ENCODE measurements around the gene HYAL3.
A peak's percentile ranks its signal among the peaks of the same experiment; 100 is the strongest.
"Not testable (repeated sequence)": the region's sequence is repeated elsewhere in the genome, so short reads cannot be mapped to it uniquely, and the experiment has no call there.

Gene HYAL3

DNA sequence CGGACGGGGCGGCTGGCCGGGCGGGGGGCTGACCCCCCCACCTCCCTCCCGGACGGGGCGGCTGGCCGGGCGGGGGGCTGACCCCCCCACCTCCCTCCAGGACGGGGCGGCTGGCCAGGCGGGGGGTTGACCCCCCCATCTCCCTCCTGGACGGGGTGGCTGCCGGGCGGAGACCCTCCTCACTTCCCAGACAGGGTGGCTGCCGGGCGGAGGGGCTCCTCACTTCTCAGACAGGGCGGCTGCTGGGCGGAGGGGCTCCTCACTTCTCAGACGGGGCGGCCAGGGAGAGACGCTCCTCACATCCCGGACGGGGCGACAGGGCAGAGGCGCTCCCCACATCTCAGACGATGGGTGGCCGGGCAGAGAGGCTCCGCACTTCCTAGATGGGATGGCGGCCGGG is 12.8 kb upstream of the HYAL3 start:
- not testable (repeated sequence) for DNase-seq

DNA sequence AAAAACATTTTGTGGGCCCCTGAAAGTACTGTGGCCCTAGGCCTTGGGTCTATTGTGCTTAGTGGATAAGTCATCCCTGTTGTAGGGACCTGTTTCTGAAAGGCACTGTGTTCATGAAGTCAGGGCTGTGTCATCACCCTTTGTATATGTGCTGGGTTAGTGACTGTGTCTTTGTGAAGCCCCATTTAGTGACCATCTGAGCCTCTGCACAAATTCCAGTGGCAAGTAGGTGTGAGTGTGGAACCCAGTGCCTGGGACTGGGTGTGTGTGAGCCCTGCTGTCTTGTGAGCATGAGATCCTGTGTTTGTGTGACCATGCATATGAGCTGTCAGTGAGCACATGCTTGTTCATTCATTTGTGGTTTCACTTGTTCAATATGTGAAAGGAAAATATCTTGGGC is 5.4 kb upstream of the HYAL3 start:
- no peak for DNase-seq

DNA sequence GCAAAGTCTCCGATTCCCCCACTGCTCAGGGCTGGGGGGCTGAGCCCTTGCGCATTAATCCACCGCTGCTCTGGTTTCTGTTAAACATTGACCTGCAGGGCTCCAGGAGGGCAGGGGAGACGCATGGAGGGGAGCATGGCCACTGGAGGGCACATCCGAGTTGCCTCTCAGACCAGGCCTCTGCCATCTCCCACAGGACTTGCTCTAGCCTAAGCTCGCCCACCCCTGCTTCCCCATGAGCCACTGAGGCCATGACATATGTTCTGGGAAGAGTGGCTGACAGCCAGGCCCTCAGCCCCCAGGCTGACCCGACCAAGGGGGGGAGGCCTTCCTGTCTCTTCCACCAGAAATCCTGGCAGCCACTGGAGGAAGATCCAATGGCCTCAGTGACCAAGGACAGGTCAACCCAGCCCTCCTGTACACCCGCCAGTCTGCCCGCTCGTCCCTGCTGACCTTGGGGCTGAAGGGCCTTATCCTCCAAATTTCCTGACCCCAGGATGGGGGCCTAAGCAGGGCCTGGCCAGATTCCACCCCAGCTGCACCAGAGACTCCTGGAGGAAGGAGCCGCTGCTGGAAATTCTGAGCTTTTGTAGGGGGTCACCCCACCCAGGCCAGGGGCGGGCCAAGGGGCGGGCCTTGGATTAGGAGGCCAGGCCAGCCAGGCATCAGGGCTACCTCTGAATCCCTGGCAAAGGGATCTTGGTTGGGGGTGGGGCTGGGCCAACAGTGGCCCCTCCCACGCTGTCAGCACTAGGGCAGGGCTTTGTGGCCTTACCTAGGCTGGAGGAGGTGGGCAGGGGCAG is 4.0 kb upstream of the HYAL3 start, which contains the start of gene HYAL1:
HYAL1 (minus strand) TSS at position 562 of the 803 bp plus-strand sequence. CDS start 618 bp downstream, outside the sequence.
- DNase-seq, result no peak

DNA sequence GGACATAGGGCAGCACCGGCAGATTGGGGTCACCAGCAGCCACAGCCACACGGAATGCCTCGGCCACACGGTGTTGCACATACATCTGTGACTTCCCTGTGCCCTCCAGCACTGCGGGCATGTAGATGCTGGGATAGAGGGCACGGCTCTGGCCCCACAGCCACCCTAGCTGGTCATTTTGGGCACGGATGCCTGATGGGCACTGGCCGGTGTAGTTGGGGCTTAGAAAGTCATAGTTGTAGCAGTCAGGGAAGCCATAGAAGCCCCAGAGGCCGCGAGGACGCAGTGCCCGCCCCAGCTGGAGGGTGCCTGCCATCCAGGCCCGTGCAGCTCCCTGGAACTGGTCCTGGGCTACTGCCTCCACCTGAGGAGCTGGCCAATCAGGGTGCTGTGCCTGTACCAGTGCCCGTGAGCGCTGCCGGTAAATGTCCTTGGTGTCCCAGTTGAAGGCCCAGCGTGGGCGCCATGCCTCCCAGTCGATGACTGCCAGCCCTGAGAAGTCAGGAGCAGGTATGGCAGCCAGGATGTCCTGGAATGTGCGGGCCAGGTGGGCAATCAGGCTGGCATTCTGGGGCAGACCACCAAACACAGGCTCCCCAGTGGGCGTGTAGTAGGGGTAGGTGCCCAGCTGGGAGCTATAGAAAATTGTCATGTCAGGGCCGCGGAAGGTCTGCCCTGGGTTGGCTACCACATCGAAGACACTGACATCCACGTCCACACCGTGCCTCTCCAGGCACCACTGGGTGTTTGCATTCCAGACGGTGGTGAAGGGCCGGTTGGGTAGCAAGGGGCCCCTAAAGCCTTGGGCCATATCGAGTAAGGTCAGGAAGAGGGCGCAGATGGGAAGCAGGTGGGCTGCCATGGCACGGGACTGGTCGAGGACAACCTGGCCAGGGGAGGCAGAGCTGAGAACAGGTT is 3.1 kb upstream of the HYAL3 start:
- no peak for DNase-seq

DNA sequence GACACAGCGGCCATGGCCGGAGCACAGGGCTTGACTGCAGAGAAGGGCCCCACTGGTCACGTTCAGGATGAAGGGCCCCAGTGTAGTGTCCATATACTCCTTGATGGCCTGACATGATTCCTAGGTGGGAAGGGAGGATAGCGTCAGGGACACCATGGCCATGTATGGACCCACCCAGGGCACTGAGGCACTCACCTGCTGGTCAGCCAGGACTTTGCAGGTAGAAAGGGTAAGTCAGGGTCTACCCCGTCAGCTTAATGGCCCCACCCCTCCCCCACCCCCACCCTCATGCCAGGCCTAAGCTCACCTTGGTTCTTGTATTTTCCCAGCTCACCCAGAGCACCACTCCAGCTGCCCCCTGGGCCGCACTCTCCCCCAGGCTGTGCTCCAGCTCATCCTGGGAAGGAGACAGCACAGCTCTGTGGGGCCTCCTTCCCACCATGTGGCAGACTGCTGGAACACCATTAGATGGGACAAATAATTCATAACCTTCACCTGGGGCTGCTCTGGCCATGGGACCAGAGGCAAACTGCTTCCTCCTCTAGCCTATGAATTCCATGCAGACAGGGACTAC is 1.6 kb upstream of the HYAL3 start:
- DNase-seq, result no peak

DNA sequence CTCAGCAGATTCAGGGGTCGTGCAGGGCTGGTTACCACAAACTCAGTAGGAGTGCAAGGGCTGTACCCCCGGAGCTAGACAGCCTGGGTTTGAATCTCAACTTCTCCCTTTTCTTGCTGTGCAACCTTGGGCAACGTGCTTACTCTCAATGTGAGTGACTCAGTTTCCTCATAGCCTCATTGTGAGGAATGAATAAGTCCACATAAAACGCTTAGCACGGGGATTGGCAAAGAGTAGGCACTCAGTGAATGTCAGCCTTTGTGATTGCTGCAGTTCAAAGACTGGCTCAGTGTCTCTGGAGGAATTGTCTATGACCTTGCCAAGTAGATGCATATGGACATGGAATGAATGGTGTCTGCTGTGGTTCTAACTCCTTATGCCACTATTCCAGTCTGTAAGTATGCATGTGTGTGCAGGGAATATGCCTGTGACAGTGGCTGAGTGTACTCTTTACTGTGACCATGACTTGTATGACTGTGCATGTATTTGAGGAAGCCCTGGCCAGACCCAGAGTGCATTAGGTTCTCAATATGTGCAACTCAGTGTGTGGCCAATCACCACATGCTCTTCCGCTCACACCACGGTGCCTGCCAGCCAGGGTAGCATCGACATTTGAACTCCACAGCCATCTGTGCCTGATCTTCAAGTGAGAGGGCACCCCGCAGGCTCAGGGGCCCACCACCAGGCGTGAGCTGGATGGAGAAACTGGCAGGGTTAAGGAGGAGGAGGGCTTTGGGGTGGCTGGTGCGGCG is 900 bp upstream of the HYAL3 start:
- DNase-seq, result no peak

DNA sequence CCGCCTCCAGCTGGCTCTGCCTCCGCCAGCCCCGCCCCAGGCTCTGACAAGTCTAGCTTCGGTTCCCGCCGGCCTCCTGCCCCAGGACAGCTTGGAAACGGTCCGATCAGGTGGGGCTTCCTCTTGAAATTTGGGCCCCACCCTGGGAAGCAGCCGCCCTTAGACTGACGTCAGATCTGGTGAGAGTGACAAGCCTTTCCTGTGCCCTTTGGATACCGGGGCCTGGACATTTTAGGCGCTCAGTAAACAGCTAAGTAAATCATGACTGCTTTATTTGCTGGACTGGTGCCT is 378 bp upstream of the HYAL3 start:
- no peak for DNase-seq

DNA sequence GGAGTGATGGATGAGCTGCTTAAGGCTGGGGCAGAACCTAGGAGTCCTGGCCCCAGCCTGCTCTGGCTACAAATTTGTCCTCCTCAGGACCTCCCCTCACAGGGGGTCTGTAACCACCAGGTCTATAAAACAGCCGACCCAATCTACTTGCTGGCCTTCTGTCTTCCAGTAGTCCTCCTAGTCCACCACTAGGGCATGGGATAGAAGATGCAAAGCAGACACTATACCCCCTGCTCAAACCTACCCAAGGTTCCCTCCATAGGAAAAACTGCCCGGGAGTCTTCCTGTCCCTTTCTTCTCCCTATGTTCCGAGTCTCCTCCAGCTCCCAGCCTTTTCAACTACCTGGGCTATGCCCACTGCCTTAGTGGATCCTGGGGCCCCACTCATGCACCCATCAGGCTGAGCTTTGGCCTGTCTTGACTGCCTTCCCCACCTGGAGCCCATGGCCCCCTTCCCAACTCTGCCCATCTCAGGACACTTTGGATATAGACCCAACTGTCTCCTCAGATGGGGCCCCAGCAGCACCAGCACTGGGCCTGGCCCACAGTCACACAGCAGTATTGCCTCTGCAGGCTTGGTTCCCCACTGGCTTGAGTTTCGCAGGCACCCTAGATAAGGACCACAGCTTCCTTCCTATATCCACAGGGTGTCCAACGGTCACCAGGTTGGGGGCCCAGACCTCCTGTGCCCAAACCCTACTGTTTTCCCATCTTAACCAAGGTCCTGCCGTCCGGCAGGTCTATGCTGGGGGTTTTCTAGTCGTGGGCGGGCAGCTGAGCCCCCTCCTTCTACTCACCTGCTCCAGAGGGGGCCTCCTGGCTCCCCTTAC is 1.1 kb downstream of the HYAL3 start:
- DNase-seq, result no peak

DNA sequence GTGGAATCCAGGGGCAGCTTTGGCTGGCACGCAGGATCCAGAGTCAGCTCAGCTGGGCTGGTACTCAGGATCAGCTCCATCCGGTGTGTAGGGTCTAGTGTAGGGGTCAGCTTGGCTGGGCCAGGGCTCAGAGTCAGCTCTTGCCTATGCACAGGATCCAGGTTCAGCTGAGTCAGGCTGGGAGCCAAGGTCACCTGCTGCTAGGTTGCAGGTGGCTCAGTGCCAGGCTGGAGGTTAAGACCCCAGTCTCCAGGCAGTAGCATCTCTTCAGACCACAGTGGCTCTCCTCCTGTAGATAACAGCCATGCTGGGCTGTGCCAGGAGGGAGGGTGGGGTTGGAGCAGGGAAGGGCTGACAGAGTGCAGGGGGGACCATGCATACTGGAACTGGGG is 1.8 kb downstream of the HYAL3 start:
- DNase-seq, result no peak

DNA sequence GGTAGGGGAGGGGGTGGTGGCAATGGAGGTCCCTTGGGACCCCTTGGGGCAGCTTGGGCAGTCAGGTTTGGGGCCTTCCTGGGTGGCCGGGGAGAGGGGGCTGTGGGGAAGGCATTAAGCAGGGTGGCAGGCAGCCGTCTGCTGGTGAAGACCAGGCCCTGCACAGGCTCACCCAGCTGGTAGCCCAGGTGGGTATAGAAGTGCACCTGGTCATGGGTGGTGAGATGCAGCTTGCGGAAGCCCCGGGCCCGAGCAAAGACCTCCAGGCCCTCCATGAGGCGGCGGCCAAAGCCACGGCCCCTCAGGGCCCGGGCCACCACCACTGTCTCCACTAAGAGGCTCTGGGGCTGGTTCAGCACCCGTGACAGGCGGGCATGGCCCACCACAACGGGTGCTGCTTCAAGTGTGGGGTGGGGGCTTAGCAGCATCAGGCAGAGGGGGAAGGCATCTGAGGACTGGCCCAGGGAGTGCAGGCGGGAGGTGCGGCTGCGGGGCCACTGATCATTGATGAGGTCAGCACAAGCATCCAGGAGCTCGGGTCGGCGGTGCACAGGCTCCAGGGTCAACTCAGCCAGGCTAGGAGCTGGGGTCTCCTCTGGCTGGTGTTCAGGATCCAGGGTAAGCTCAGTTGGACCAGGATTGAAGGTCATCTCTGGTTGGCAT is 2.4 kb downstream of the HYAL3 start:
- DNase-seq, result no peak

DNA sequence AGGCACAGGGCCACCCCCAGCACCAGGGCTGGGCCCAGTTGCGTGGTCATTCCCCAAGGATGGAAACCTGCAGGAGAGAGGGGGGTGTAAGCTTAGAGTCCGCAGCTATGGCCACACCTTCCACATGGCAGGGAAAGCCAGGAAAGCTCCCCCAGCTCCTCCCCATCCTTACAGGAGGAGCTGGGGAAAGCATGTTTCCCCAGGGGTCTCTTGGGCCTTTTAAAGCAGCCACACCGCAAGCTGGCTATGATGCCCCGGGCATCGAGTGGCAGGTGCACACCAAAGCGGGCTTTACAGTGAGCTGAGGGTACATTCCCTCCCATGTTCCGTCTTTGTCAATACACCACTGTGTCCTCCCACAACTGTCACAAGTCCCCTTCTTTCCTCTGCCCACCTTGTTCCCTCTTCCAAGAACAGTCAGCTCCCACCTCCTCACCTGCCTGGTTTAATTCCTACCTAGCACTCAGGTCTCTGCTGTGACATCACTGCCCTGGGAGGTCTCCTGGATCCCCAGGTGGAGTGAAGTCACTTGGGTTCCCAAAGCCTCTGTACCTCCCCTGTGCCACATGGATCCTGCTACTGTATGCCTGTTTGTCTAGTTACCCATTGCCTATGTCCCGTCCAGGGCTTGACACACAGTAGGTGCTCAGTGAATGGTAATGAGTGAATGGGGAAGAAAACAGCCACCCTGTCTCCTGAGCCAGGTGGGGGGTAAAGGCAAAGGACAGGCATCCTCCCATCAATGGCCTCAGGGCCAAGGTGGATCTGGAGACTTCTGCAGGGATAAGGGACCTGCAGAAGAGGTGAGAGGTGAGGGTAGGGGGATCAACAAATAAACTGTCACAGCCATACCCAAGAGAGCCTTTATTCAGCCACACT is 3.4 kb downstream of the HYAL3 start:
- no peak for DNase-seq

DNA sequence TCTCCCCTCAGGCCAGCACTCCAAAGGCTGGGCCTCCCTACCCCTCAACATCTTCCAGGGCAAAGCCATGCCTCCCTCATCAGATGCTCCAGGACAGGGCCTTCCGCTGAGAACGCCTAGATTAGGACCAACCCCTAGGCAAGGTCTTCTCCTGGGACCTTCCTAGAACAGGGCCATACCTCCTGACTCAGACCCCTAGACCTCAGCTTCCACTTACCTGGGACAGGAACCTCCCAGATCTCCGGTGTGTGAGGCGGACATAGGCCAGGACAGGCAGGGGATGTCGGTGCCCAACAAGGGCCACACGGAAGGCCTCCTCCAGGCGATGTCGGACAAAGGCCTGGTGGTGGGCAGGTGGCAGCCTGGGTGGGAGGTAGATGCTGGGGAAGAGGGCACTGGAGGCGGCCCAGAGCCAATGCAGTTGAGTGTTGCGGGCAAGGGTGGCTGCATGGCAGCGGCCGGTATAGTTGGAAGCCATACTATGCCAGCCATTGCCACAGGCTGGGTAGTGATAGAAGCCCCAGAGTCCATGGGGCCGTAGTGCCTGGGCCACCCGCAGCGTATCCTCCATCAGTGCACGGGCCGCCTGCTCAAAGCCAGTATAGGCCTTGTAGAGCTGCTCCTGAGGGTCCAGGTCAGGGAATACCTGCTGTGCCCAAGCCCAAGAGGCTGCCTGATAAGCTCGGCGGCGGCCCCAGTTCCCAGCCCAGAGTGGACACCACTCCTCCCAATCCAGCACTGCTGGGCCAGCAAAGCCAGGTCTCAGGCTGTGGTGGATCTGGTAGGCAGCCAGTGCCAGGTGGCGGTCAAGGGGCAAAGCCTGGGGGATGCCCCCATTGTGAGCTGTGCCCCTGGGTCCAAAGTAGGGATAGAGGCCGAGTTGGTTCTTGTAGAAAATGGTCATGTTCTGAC is 4.5 kb downstream of the HYAL3 start:
- DNase-seq, result no peak

DNA sequence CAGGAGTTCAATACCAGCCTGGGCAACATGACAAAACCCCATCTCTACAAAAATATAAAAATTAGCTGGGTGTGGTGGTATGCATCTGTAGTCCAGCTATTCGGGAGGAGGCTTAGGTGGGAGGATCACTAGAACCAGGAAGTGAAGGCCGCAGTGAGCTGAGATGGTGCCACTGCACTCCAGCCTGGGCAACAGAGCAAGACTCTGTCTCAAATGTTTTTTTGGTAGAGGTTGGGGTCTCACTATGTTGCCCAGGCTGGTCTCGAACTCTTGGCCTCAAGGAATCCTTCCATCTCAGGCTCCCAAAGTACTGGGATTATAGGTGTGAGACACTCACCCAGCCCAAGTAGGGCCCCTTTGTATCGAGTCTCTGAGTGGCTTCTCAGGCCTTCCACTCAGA is 5.1 kb downstream of the HYAL3 start:
- no peak for DNase-seq

DNA sequence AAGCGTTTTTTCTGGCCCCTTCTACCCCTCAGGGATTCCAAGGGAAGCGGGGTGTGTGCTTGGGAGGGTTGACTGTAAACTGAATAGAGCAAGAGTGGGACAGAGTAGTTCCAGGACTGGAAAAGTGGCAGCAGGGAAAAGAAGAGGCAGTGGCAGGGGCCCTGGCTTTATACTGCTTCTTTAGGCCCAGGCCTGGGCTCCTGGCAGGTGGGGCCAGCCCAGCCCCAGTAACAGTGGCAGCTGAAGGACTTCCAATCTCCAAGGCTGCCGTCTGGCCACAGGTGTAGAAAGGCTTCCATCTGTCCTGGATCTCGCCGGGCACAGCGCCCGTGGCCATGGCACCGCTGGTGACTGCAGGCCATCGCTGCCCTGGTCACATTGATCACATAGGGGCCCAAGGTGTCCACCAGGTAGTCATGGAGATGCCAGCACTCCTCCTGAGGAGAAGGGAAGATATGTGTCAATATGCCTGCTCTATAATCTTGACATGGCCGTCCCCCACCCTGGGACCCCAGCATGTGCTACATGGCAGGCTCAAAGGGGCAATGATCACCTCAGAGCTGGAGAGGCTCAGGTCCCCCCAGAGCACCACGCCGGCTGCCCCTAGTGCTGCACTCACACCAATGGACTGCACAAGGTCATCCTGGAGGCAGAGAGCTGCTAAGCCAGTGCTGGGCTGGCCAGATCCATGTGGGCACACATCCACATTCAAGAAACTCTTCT is 6.0 kb downstream of the HYAL3 start:
- DNase-seq, result no peak

DNA sequence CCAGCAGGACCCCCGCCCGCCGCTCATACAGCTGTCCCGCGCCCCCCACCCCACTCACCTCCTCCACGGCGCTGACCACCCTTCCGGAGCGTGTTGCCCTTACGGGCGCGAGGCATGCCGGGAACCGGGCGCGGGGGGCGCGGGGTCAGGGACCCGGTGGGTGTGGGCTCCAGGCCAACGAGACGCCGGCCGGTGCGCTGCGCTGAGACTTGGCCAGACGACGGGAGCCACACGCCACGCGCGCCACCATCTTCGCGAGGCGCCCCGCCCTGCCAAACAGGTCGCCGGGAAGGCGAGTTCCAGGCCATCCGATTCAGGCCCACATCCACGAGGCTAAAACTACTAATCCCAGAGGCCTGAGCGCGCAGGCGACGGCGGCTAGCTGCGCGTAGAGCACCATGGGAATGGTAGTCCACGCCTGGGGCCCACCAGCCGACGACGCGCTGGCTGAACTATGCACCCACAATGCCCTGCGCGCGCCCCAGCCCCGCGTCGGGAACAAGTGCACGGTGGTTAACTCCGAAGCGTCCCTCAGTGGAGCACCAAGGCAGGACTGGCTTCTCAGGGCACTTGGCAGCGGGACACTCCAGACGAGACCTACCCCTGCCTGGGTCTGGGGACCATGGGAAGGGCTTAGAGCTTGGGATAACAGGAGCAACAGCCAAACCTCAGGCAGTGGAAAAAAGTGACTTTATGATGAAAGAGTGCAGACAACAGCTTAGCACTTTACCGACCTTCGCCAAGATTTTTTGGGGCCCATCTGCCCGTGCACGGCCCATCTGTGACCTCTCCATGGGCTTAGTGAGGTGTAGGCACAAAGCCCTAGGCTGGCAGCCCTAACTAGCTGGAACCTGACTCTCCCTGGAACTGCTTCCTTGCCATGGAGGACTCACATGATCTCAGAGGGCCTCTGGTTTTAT is 6.8 kb downstream of the HYAL3 start, which contains the start of gene IFRD2:
IFRD2 (minus strand) TSS at position 271 of the 920 bp plus-strand sequence; CDS start at position 116, 155 bp downstream.
- DNase-seq, result peak; percentile 78

DNA sequence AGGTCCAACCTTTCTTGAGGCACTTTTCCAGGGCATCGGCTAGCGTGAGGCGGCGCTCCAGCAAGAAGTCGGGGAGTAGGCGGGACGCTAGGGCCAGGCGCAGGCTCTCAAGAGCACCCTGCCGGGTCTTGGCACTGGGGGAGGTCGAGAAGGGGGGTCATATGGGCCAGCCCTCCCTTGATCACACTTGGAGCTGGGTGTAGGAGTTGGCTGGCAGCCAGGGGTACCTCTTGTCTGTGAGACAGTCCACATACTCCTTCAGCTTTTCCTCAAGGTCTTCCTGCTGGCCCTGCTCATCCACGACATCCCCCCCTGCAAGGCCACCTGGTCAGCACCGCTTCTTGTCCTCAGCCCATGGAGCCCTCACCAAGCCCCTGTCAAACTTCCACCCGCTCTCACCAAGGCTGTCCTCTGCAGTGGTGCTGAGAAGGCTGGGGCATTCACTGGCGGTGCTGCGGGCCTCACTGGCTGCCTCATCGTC is 9.0 kb downstream of the HYAL3 start:
- DNase-seq, result no peak

DNA sequence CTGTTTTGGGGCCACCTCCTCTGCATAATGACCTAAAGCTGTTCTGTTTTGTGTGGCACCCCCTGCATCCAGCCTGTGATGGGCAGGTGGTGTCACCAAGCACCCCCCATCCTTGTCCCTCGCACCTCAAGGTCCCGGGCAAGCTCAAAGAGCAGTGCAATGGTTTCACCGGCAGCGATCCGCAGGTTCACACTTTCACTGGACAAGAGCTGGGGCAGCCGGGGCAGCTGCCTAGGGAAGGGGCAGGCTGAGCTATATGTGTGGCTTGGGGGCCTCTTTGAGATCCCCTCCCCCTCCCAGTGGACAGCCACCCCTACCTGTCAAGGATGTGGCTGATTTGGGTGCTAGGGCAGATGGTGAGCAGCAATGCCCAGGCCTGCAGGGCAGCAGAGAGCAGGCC is 10.1 kb downstream of the HYAL3 start:
- DNase-seq, result no peak
